Esophagus squamous epithelium (tissue), 5 donors: ENCODE data around the gene ZBTB25. TPM values are rescaled to one million over a fixed set of nuclear protein-coding genes. Genes with fewer than 3 reads are reported as not detected.
A peak's percentile ranks its signal among the peaks of the same experiment; 100 is the strongest.

Experiments
- DNase-seq: peaks from one replicate; lab custom pipeline; 2025; lab: John Stamatoyannopoulos, UW
- H3K27ac ChIP-seq, 4 donors: fragments of 200-600 bp; sonication (generic); one replicate each; pipeline ENCODE4 v1.5.1; 2016 to 2019; ENCODE audit warnings: mild to moderate bottlenecking in 1 of 4
- H3K27me3 ChIP-seq, 4 donors: fragments of 200-600 bp; sonication (generic); 1 replicate in 3 of 4; 2 replicates in 1 of 4; pipeline versions ENCODE4 v1.5.1 to v1.6.0; 2017 to 2021; ENCODE audit warnings: antibody characterized with exemption in 1 of 4
- H3K36me3 ChIP-seq, 3 donors: fragments of 200-600 bp; sonication (generic); one replicate each; pipeline ENCODE4 v1.5.1; 2016 to 2019
- H3K4me1 ChIP-seq, 3 donors: fragments of 200-600 bp; sonication (generic); one replicate each; pipeline ENCODE4 v1.5.1; 2017 to 2019
- H3K4me3 ChIP-seq, 4 donors: fragments of 200-600 bp; sonication (generic); 1 replicate in 3 of 4; 2 replicates in 1 of 4; pipeline ENCODE4 v1.5.1; 2016 to 2019; ENCODE audit warnings: mild to moderate bottlenecking in 2 of 4, moderate library complexity in 1 of 4
- H3K9me3 ChIP-seq, 3 donors: fragments of 200-600 bp; sonication (generic); one replicate each; pipeline ENCODE4 v1.5.1; 2016 to 2019
- POLR2A ChIP-seq, 4 donors: fragments of 450-650 bp; IDR thresholded peaks; one replicate each; pipeline ENCODE4 v1.6.1; 2017; ENCODE audit warnings: antibody characterized with exemption in 4 of 4, mild to moderate bottlenecking in 4 of 4, moderate library complexity in 3 of 4
- WGBS, 2 donors: methylation state at CpG; one replicate each; pipeline ENCODE4 v1.1.5; 2018; 5-methylcytosine and 5-hydroxymethylcytosine counted together
- intact Hi-C: fragments of 100-400 bp; cut with DNase I; formaldehyde crosslinking; loops from one replicate; pipeline ENCODE4 v1.15.0; 2022
- total RNA-seq, 4 donors: library from RNA; depleted of rRNA; stranded (reverse); fragments of >200 nt; gene quantifications; one replicate each; pipeline ENCODE4 v1.1.0, GENCODE V29; 2016
- TF ChIP-seq, protein P1 (sequence below), 6 experiments: fragments of 450-650 bp in 4 of 6; fragments of 200-600 bp in 2 of 6; sonication (generic) in 2 of 6; IDR thresholded peaks; one replicate each; pipeline ENCODE4 v1.5.1; 2016 to 2019; ENCODE audit warnings: antibody characterized with exemption in 6 of 6, mild to moderate bottlenecking in 4 of 6, moderate library complexity in 4 of 6
- donor health status: DM: yes; HTN: yes; CAD: no.

Gene ZBTB25
- total RNA-seq, 4 donors from 2014 or later: 2.4 to 8.0 (median 3.1) TPM

GRCh38 chr14:64495252-64495651, 8.4 kb downstream of the ZBTB25 start:
- Histone ChIP-seq H3K4me3 (no peak overlapping the region), H3K27me3 (no peaks in the 10 kb centered on the region), H3K36me3 (peaks cover 0 to 20% (median 0%) of the 10 kb centered on the region in 3 donors), H3K9me3 (no peaks in the 10 kb centered on the region), H3K27ac (no peak overlapping the region), H3K4me1 (peaks cover 0 to 10% (median 6%) of the 10 kb centered on the region in 3 donors)
- intact Hi-C loops: no loop called here
- DNase-seq: no peak
- TF ChIP-seq, protein P1, sequence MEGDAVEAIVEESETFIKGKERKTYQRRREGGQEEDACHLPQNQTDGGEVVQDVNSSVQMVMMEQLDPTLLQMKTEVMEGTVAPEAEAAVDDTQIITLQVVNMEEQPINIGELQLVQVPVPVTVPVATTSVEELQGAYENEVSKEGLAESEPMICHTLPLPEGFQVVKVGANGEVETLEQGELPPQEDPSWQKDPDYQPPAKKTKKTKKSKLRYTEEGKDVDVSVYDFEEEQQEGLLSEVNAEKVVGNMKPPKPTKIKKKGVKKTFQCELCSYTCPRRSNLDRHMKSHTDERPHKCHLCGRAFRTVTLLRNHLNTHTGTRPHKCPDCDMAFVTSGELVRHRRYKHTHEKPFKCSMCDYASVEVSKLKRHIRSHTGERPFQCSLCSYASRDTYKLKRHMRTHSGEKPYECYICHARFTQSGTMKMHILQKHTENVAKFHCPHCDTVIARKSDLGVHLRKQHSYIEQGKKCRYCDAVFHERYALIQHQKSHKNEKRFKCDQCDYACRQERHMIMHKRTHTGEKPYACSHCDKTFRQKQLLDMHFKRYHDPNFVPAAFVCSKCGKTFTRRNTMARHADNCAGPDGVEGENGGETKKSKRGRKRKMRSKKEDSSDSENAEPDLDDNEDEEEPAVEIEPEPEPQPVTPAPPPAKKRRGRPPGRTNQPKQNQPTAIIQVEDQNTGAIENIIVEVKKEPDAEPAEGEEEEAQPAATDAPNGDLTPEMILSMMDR (IDR thresholded peaks at IDR 0.05): no peak
- TF ChIP-seq POLR2A (IDR thresholded peaks at IDR 0.05): no peak

DNA sequence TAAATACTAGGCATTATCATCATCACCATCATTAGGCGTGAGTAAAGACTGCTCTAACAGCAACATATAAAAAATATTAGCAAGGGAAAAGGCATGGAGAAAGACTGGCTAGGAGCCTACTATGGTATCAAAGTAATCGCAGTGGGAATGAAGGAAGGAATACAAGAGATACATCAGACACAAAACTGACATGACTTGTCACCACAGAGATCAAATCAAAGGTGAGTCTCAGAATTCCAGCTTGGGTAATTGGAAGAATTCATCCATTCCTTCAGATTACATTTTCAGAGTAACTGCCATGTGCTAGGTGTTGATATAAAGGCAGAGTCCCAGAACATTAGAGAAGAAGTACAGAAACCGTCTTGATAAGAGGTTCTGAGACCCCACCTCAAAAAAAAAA, 10.2 kb downstream of the ZBTB25 start:
- Histone ChIP-seq H3K4me3 (no peak overlapping the region), H3K27me3 (no peaks in the 10 kb centered on the region), H3K36me3 (peaks cover 0 to 38% (median 0%) of the 10 kb centered on the region in 3 donors), H3K4me1 (no peaks in the 10 kb centered on the region), H3K9me3 (no peaks in the 10 kb centered on the region), H3K27ac (no peak overlapping the region)
- DNase-seq: no peak
- WGBS, 2 donors: 92 to 93% methylated on average over 3 of the region's 3 CpGs
- TF ChIP-seq, protein P1 (IDR thresholded peaks at IDR 0.05): no peak
- TF ChIP-seq POLR2A (IDR thresholded peaks at IDR 0.05): no peak
- intact Hi-C loops: no loop called here

GRCh38 chr14:64491637-64492036, 12.0 kb downstream of the ZBTB25 start:
- Histone ChIP-seq H3K27me3 (no peaks in the 10 kb centered on the region), H3K36me3 (peaks cover 0 to 56% (median 4%) of the 10 kb centered on the region in 3 donors), H3K27ac (no peak overlapping the region), H3K9me3 (no peaks in the 10 kb centered on the region), H3K4me3 (no peak overlapping the region), H3K4me1 (no peaks in the 10 kb centered on the region)
- 75 to 94% methylated on average over 2 of the region's 2 CpGs for WGBS, 2 donors
- DNase-seq: no peak
- no peak for TF ChIP-seq POLR2A (IDR thresholded peaks at IDR 0.05)
- TF ChIP-seq, protein P1 (IDR thresholded peaks at IDR 0.05): no peak
- intact Hi-C loops: no loop called here

DNA sequence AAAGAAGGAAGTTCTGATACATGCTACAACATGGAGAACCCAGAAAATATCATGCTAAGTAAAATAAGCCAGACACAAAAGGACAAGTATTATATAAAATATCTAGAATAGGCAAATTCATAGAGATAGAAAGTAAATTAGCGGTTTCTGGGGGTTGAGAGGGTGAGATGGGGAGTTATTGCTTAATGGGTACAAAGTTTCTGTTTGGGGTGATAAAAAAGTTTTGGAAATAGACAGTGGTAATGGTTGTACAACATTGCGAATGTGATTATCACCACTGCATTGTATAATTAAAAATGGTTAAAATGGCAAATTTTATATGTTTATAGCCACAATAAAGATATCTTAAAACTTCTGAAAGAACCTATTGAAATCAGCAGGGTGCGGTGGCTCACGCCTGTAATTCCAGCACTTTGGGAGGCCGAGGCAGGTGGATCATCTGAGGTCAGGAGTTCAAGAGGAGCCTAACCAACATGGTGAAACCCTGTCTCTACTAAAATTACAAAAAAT, 15.0 kb downstream of the ZBTB25 start:
- DNase-seq: no peak
- WGBS, 2 donors: 83 to 98% methylated on average over 5 of the region's 5 CpGs
- TF ChIP-seq, protein P1 (IDR thresholded peaks at IDR 0.05): no peak
- TF ChIP-seq POLR2A (IDR thresholded peaks at IDR 0.05): no peak
- H3K4me3 ChIP-seq: no peak overlapping the region
- no peak overlapping the region for H3K27ac ChIP-seq
- intact Hi-C loops: no loop called here
- no peaks in the 10 kb centered on the region for H3K27me3 ChIP-seq
- H3K9me3 ChIP-seq: no peaks in the 10 kb centered on the region
- no peaks in the 10 kb centered on the region for H3K4me1 ChIP-seq
- peaks cover 0 to 71% (median 4%) of the 10 kb centered on the region in 3 donors for H3K36me3 ChIP-seq

DNA sequence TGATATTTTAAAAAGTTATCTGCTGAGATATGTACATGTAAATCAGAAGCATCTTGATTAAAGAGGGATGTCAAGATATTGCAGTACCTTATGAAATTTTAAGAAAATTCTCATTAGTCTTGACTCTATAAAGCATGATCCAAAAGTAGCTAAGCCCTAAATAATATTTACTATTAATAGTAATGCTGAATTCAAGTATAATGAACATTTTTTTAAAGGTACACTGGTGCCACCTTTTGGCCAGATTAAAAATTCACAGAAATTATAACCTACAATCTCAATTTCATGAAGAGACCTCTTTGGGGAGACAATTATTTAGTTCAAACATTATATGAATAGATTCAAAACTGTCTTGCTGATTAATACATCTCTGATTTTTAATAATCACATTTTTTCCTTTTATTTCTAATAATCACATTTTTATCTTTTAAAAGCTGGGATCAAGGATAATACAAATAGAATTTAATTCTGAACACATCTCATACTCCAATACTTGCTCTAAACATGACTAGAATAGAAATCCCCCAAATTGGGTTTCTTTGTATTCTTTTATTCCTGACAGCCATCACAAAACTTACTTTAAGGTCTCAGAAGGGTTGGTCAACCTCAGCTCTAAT, 24.9 kb downstream of the ZBTB25 start:
- H3K27ac ChIP-seq: no peak overlapping the region
- no peaks in the 10 kb centered on the region for H3K4me1 ChIP-seq
- TF ChIP-seq, protein P1 (IDR thresholded peaks at IDR 0.05): peak in 4 of 6 experiments; percentile 27 to 46 (median 42)
- no peak for TF ChIP-seq POLR2A (IDR thresholded peaks at IDR 0.05)
- H3K36me3 ChIP-seq: peaks cover 0 to 29% (median 0%) of the 10 kb centered on the region in 3 donors
- intact Hi-C loops: no loop called here
- H3K9me3 ChIP-seq: no peaks in the 10 kb centered on the region
- H3K27me3 ChIP-seq: no peaks in the 10 kb centered on the region
- DNase-seq: no peak
- H3K4me3 ChIP-seq: no peak overlapping the region
